A673 (cell line): ENCODE data around the gene BEGAIN.

Experiments
- CTCF ChIP-seq: fragments of 300-800, 200-600 bp; sonication (generic); conservative IDR thresholded peaks from 2 replicates; pipeline ENCODE4 v1.5.1; 2017; ENCODE audit warnings: low read depth, mild to moderate bottlenecking, antibody characterized with exemption, low read length, moderate library complexity, mixed read lengths
- EZH2 ChIP-seq: fragments of 200-600 bp; sonication (generic); IDR thresholded peaks from 2 replicates; pipeline ENCODE4 v1.6.1; 2017; ENCODE audit warnings: borderline replicate concordance, low read depth, mild to moderate bottlenecking, mixed read lengths, antibody characterized with exemption, low read length; ENCODE audit not compliant: poor library complexity, severe bottlenecking

GRCh38 chr14:100583245-100583644 lies 4.0 kb downstream of the BEGAIN start:
- TF ChIP-seq CTCF (no peak), EZH2 (no peak)
